Immature natural killer cell (primary cell): ENCODE data around the gene STK4. TPM values are rescaled to one million over a fixed set of nuclear protein-coding genes. Genes with fewer than 3 reads are reported as not detected.
A peak's percentile ranks its signal among the peaks of the same experiment; 100 is the strongest.

Experiments
- DNase-seq, 3 donors: peaks; one replicate each; pipeline ENCODE4 v3.0.0; 2022; ENCODE audit warnings: mixed read lengths in 1 of 3
- H3K27ac Mint-ChIP-seq, 6 donors: one replicate each; pipeline ENCODE4 v1.8.0; 2020; ENCODE audit warnings: mixed read lengths in 6 of 6, mild to moderate bottlenecking in 5 of 6, inconsistent platforms in 4 of 6, moderate library complexity in 3 of 6
- H3K27me3 Mint-ChIP-seq, 3 donors: one replicate each; pipeline ENCODE4 v1.8.0; 2020 to 2021; ENCODE audit warnings: low read depth in 3 of 3, mild to moderate bottlenecking in 3 of 3, mixed read lengths in 3 of 3, moderate library complexity in 3 of 3, inconsistent platforms in 1 of 3
- H3K36me3 Mint-ChIP-seq, 3 donors: one replicate each; pipeline ENCODE4 v1.8.0; 2020; ENCODE audit warnings: mixed read lengths in 3 of 3, inconsistent platforms in 2 of 3, mild to moderate bottlenecking in 2 of 3
- H3K4me1 Mint-ChIP-seq, 2 donors: one replicate each; pipeline ENCODE4 v1.8.0; 2020; ENCODE audit warnings: inconsistent platforms in 2 of 2, mild to moderate bottlenecking in 2 of 2, mixed read lengths in 2 of 2, moderate library complexity in 1 of 2
- H3K4me3 Mint-ChIP-seq, 5 donors: one replicate each; pipeline ENCODE4 v1.8.0; 2020; ENCODE audit warnings: mild to moderate bottlenecking in 5 of 5, mixed read lengths in 5 of 5, inconsistent platforms in 3 of 5, moderate library complexity in 3 of 5
- H3K9me3 Mint-ChIP-seq, 6 donors: one replicate each; pipeline ENCODE4 v1.8.0; 2020; ENCODE audit warnings: mild to moderate bottlenecking in 6 of 6, mixed read lengths in 6 of 6, inconsistent platforms in 4 of 6, moderate library complexity in 3 of 6
- polyA plus RNA-seq, 3 donors: library from polyadenylated mRNA; unstranded; fragments of 300-500 nt; fragmentation: Illumina TruSeq; gene quantifications; one replicate each; pipeline ENCODE4 v1.2.3, GENCODE V29; 2021

Gene STK4
- polyA plus RNA-seq, 3 donors from 2014 or later: 122 to 256 (median 133) TPM

DNA sequence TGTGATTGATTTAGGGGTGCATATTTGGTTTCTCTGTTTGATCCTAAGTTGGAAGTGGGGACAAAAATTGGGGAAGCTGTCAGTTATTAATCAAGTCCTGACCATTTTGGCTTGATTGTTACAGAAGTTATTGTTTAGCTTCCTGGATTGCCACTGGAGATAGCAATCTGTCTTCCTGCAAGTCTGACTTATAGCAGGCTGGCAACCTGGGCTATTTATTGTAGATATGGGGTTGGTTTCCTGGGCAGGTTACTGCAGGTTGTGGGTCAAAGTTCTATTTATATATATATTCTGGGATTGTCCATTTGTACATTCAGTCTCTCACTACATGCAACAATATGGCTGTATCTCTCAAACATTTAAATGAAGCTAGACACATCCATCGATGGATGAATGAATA is 116.8 kb downstream of the STK4 start:
- Mint-ChIP-seq H3K9me3 (no peaks in the 10 kb centered on the region), H3K27ac (peak overlapping the region in 4 of 6 donors; percentile 50 to 83 (median 74)), H3K36me3 (peaks cover 34 to 76% (median 37%) of the 10 kb centered on the region in 3 donors), H3K4me1 (peaks cover 28 to 77% of the 10 kb centered on the region in 2 donors), H3K4me3 (no peak overlapping the region), H3K27me3 (peaks cover 1 to 7% (median 4%) of the 10 kb centered on the region in 3 donors)
- DNase-seq: no peak

- no peaks in the 10 kb centered on the region for H3K9me3 Mint-ChIP-seq
- H3K27ac Mint-ChIP-seq: peak overlapping the region; percentile 62 to 86 (median 77)
- peaks cover 26 to 65% (median 27%) of the 10 kb centered on the region in 3 donors for H3K36me3 Mint-ChIP-seq
- H3K4me1 Mint-ChIP-seq: peaks cover 30 to 70% of the 10 kb centered on the region in 2 donors
- H3K4me3 Mint-ChIP-seq: no peak overlapping the region
- peaks cover 3 to 7% (median 4%) of the 10 kb centered on the region in 3 donors for H3K27me3 Mint-ChIP-seq
- DNase-seq: no peak
Observed at GRCh38 chr20:45085289-45085688, 119.0 kb downstream of the STK4 start.

DNA sequence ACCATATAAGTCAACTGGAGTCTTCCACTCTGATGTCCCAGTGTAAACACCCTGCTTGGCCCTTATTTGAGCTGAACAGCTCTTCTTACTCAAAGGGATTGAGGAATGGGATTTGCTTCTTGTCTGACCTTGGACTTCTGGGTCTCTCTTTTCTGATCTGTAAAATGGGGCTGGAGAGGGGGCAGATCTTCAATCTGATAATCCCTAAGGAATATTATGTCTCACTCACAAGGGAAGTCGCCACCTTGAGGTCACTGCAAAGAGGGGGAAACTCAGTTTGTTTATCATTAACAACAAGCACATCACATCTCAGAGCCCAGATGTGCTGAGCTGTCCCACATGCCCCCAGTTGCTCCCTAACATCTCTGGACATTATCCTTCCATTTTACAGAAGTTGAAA is 119.6 kb downstream of the STK4 start:
- H3K36me3 Mint-ChIP-seq: peaks cover 21 to 62% (median 24%) of the 10 kb centered on the region in 3 donors
- peak overlapping the region; percentile 62 to 86 (median 77) for H3K27ac Mint-ChIP-seq
- H3K4me1 Mint-ChIP-seq: peaks cover 30 to 67% of the 10 kb centered on the region in 2 donors
- DNase-seq: no peak
- no peak overlapping the region for H3K4me3 Mint-ChIP-seq
- no peaks in the 10 kb centered on the region for H3K9me3 Mint-ChIP-seq
- peaks cover 3 to 7% (median 4%) of the 10 kb centered on the region in 3 donors for H3K27me3 Mint-ChIP-seq

DNA sequence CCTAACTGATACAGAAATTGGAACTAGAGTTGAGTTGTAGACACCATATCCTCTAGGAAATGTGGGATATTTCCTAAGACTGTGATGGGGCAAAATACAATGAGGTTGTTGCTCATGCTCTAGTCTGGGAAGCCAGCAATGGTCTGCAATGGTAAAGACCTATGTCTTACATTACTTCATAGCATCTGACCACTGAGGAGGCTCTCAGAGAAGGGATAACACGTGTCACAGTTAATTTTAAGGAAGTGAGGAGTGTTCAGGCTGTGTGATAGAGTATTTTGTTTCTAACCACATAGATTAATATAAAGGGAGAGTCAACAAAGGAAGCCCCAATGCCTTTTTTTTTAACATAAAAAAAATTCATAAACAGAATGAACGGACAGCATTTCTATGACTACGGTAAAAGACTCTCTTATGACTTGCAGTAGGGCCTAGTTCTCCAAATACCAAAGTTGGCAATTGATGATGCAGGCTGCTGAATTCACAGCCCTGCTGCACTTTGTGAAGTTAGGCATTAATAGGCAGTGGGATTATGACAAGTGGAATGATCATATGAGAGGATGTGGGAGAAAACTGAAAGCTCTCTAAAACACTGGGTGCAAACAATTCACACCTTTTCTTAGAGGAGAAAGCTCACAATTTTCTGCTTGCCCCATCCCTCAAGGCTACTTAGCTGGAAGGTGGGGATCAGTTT is 120.9 kb downstream of the STK4 start:
- H3K27ac Mint-ChIP-seq: peak overlapping the region; percentile 5 to 71 (median 44)
- H3K9me3 Mint-ChIP-seq: no peaks in the 10 kb centered on the region
- no peak overlapping the region for H3K4me3 Mint-ChIP-seq
- H3K36me3 Mint-ChIP-seq: peaks cover 12 to 48% (median 16%) of the 10 kb centered on the region in 3 donors
- peaks cover 2 to 7% (median 3%) of the 10 kb centered on the region in 3 donors for H3K27me3 Mint-ChIP-seq
- peaks cover 28 to 60% of the 10 kb centered on the region in 2 donors for H3K4me1 Mint-ChIP-seq
- DNase-seq: no peak

- Mint-ChIP-seq H3K27me3 (peaks cover 2 to 7% (median 3%) of the 10 kb centered on the region in 3 donors), H3K4me1 (peaks cover 26 to 57% of the 10 kb centered on the region in 2 donors), H3K9me3 (no peaks in the 10 kb centered on the region), H3K4me3 (no peak overlapping the region), H3K27ac (peak overlapping the region in 5 of 6 donors; percentile 5 to 71 (median 44)), H3K36me3 (peaks cover 7 to 42% (median 10%) of the 10 kb centered on the region in 3 donors)
- DNase-seq: no peak
Observed at GRCh38 chr20:45087814-45088213, 121.5 kb downstream of the STK4 start.

DNA sequence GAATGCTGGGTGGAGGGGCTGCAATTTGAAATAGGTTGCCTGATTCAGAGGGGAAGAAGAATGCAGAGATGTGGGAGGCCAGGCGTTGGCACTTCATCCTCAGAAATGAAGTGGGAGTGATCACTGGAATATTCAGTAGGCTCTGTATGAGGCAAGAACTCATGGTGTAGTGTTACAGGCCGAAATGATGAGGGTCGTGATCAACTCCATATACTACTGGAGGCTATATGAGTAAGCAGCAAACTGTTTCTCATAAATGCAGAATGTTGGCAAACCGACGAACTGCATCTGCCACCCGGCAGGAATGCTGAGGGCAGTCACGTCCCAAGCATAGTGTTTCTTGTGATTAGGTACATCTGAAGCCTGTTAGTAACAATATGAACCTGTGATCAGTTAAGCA is 121.9 kb downstream of the STK4 start:
- peaks cover 2 to 7% (median 3%) of the 10 kb centered on the region in 3 donors for H3K27me3 Mint-ChIP-seq
- H3K4me1 Mint-ChIP-seq: peaks cover 25 to 53% of the 10 kb centered on the region in 2 donors
- H3K36me3 Mint-ChIP-seq: peaks cover 5 to 38% (median 8%) of the 10 kb centered on the region in 3 donors
- peak overlapping the region in 1 of 6 donors; percentile 71 for H3K27ac Mint-ChIP-seq
- no peaks in the 10 kb centered on the region for H3K9me3 Mint-ChIP-seq
- DNase-seq: no peak
- no peak overlapping the region for H3K4me3 Mint-ChIP-seq

DNA sequence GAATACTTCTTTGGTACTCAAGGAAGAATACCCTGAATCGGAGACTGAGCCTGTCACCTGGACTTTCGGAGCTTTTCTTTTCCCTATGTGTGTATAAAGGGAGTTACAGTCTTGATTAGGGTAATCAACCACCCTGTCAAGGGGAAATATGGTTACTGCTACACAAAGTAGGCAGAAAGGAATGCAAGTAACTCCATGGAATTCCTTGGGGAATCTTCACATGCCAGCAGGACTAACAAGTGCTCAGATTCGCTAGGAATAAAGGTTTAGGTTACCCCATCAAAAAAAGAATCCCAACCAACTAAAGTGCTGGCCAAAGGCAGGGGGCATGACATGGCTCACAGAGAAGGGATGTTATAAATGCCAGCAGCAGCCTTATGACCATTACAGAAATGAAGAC is 124.2 kb downstream of the STK4 start:
- Mint-ChIP-seq H3K4me3 (no peak overlapping the region), H3K4me1 (peaks cover 18 to 31% of the 10 kb centered on the region in 2 donors), H3K9me3 (no peaks in the 10 kb centered on the region), H3K36me3 (peaks cover 4 to 23% (median 5%) of the 10 kb centered on the region in 3 donors), H3K27ac (peak overlapping the region in 2 of 6 donors; percentile 21 to 39), H3K27me3 (peaks cover 0 to 5% (median 3%) of the 10 kb centered on the region in 3 donors)
- DNase-seq: no peak

- Mint-ChIP-seq H3K27me3 (peaks cover 0 to 4% (median 3%) of the 10 kb centered on the region in 3 donors), H3K36me3 (peaks cover 3 to 14% (median 4%) of the 10 kb centered on the region in 3 donors), H3K9me3 (no peaks in the 10 kb centered on the region), H3K27ac (peak overlapping the region in 3 of 6 donors; percentile 18 to 52 (median 29)), H3K4me3 (no peak overlapping the region), H3K4me1 (peaks cover 16 to 28% of the 10 kb centered on the region in 2 donors)
- no peak for DNase-seq
Observed at GRCh38 chr20:45091366-45091765, 125.1 kb downstream of the STK4 start.

GRCh38 chr20:45092898-45093297 is 126.6 kb downstream of the STK4 start:
- peak overlapping the region in 2 of 6 donors; percentile 25 to 41 for H3K27ac Mint-ChIP-seq
- DNase-seq: no peak
- H3K9me3 Mint-ChIP-seq: no peaks in the 10 kb centered on the region
- H3K4me1 Mint-ChIP-seq: peaks cover 12 to 25% of the 10 kb centered on the region in 2 donors
- peaks cover 4 to 13% (median 4%) of the 10 kb centered on the region in 3 donors for H3K27me3 Mint-ChIP-seq
- no peak overlapping the region for H3K4me3 Mint-ChIP-seq
- H3K36me3 Mint-ChIP-seq: peaks cover 0 to 7% (median 0%) of the 10 kb centered on the region in 3 donors

DNA sequence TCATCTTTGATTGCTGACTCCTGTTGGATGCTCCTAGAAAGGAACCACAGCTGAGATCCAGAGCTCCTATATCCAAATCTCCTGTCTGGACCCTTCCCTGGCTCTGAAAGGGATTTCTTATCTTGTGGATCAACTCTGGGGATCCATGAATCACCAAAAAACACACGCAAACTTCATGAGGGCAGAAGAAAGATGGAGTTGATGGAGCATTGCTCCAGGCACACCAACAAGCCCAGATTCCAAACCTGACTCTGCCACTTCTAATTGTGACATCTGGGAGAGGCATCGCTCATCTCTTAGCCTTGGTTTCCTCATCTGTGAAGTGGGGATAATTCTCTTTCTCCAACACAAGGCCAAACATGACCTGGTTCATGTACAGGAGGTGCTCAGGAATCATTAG is 127.9 kb downstream of the STK4 start:
- H3K9me3 Mint-ChIP-seq: no peaks in the 10 kb centered on the region
- no peak overlapping the region for H3K4me3 Mint-ChIP-seq
- H3K36me3 Mint-ChIP-seq: peaks cover 0 to 6% (median 0%) of the 10 kb centered on the region in 3 donors
- H3K4me1 Mint-ChIP-seq: peaks cover 14 to 26% of the 10 kb centered on the region in 2 donors
- H3K27ac Mint-ChIP-seq: peak overlapping the region in 2 of 6 donors; percentile 65 to 70
- H3K27me3 Mint-ChIP-seq: peaks cover 6 to 12% (median 10%) of the 10 kb centered on the region in 3 donors
- no peak for DNase-seq

DNA sequence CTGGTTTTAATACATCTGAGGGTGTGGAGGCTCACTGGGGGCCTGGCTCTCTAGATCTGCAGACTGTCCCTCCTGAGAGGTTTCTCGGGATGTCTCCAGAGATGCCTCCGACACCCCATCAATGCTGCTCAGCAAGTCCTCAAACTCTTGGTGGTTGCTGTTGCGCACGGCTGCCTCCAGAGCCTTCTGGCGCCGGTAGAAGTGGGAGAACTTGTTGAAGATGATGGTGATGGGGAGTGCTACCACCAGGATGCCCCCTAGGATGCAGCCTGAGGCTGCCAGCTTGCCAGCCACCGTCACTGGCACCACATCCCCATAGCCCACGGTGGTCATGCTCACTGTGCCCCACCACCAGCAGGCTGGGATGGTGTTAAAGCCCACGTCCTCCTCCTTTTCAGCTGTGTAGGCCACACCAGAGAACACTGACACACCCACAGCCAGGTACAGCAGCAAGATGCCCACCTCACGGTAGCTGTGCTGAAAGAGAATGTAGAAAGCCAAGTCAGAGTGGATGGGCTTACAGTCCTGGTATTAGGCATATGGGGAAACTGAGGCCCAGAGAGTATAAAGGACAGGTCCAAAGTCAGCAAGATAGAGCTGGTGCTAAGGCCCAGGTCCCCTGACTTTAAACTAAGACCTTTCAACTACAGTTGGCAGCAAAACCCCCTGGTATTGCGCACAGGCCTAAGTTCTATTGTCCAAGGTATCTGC is 128.7 kb downstream of the STK4 start:
- peaks cover 14 to 26% of the 10 kb centered on the region in 2 donors for H3K4me1 Mint-ChIP-seq
- H3K36me3 Mint-ChIP-seq: peaks cover 0 to 6% (median 0%) of the 10 kb centered on the region in 3 donors
- no peaks in the 10 kb centered on the region for H3K9me3 Mint-ChIP-seq
- H3K27me3 Mint-ChIP-seq: peaks cover 9 to 16% (median 12%) of the 10 kb centered on the region in 3 donors
- peak overlapping the region in 1 of 6 donors; percentile 24 for H3K27ac Mint-ChIP-seq
- no peak for DNase-seq
- H3K4me3 Mint-ChIP-seq: no peak overlapping the region

GRCh38 chr20:45095805-45096238 is 129.5 kb downstream of the STK4 start:
- peaks cover 0 to 4% (median 0%) of the 10 kb centered on the region in 3 donors for H3K36me3 Mint-ChIP-seq
- H3K27me3 Mint-ChIP-seq: peaks cover 9 to 21% (median 17%) of the 10 kb centered on the region in 3 donors
- H3K9me3 Mint-ChIP-seq: no peaks in the 10 kb centered on the region
- H3K4me3 Mint-ChIP-seq: no peak overlapping the region
- no peak overlapping the region for H3K27ac Mint-ChIP-seq
- DNase-seq: peak; percentile 37 to 60 (median 54)
- H3K4me1 Mint-ChIP-seq: peaks cover 14 to 26% of the 10 kb centered on the region in 2 donors

- H3K4me1 Mint-ChIP-seq: peaks cover 16 to 26% of the 10 kb centered on the region in 2 donors
- DNase-seq: no peak
- peaks cover 12 to 24% (median 21%) of the 10 kb centered on the region in 3 donors for H3K27me3 Mint-ChIP-seq
- no peaks in the 10 kb centered on the region for H3K9me3 Mint-ChIP-seq
- H3K27ac Mint-ChIP-seq: no peak overlapping the region
- H3K4me3 Mint-ChIP-seq: peak overlapping the region in 1 of 5 donors; percentile 11
- H3K36me3 Mint-ChIP-seq: peaks cover 0 to 4% (median 0%) of the 10 kb centered on the region in 3 donors
Observed at GRCh38 chr20:45096781-45097180, 130.5 kb downstream of the STK4 start.
